LNCaP clone FGC (cell line): ENCODE results near the gene ST3GAL5.
A peak's percentile ranks its signal among the peaks of the same experiment; 100 is the strongest.
"Not testable (repeated sequence)": the region's sequence is repeated elsewhere in the genome, so short reads cannot be mapped to it uniquely, and the experiment has no call there.

ENCODE experiments used
- DNase-seq: peaks from one replicate; pipeline ENCODE4 v3.0.0-alpha.2; 2011; ENCODE audit warnings: low read depth
- H3K4me3 ChIP-seq: 2 replicates; pipeline ENCODE4 v1.5.1; 2011; ENCODE audit warnings: mild to moderate bottlenecking, low read depth, low read length, control low read depth
- CTCF ChIP-seq: IDR thresholded peaks from 2 replicates; pipeline ENCODE4 v1.5.1; 2012; ENCODE audit warnings: mild to moderate bottlenecking; ENCODE audit not compliant: control insufficient read depth, insufficient read depth; ENCODE audit errors: extremely low read depth

Gene ST3GAL5

GRCh38 chr2:85834466-85834865 is 54.3 kb downstream of the ST3GAL5 start:
- no peak for TF ChIP-seq CTCF
- H3K4me3 ChIP-seq = no peak overlapping the region
- no peak for DNase-seq

GRCh38 chr2:85831735-85832134 is 57.1 kb downstream of the ST3GAL5 start:
- TF ChIP-seq CTCF = no peak
- no peak for DNase-seq
- no peak overlapping the region for H3K4me3 ChIP-seq

GRCh38 chr2:85830645-85831044 is 58.1 kb downstream of the ST3GAL5 start:
- DNase-seq = no peak
- H3K4me3 ChIP-seq = no peak overlapping the region
- peak; percentile 19; the same call in 1 of the 2 replicates for TF ChIP-seq CTCF

GRCh38 chr2:85829394-85829793 is 59.4 kb downstream of the ST3GAL5 start:
- not testable (repeated sequence) for DNase-seq, H3K4me3 ChIP-seq

- DNase-seq = no peak
- no peak overlapping the region for H3K4me3 ChIP-seq
- TF ChIP-seq CTCF = no peak
Measured at GRCh38 chr2:85828725-85829124, 60.1 kb downstream of the ST3GAL5 start.

- TF ChIP-seq CTCF = no peak
- no peak overlapping the region for H3K4me3 ChIP-seq
- DNase-seq = no peak
Measured at GRCh38 chr2:85827879-85828569, 60.8 kb downstream of the ST3GAL5 start.

- TF ChIP-seq CTCF = peak; percentile 79
- no peak for DNase-seq
- 0 out of 2 replicates have a peak overlapping the region, but pooled peaks have one; percentile 15 for H3K4me3 ChIP-seq
Measured at GRCh38 chr2:85826990-85827878, 61.6 kb downstream of the ST3GAL5 start.
